HepG2 (cell line): Measurements from ENCODE around the gene HABP2. TPM values are rescaled to one million over a fixed set of nuclear protein-coding genes. Genes with fewer than 3 reads are reported as not detected.

Experiments
- BRD4 ChIP-seq: sonication (generic); formaldehyde crosslinking; IDR thresholded peaks from 2 replicates; pipeline ENCODE4 v1.4.0; 2020; ENCODE audit warnings: missing genetic modification reagents
- CHD2 ChIP-seq: IDR thresholded peaks from 2 replicates; pipeline ENCODE4 v1.6.1; 2011; ENCODE audit warnings: low read depth, low read length, improper control_type of control experiment
- HOXA9 ChIP-seq: sonication (generic); formaldehyde crosslinking; IDR thresholded peaks from 2 replicates; pipeline ENCODE4 v1.8.1; 2022; ENCODE audit warnings: missing genetic modification reagents, mild to moderate bottlenecking, moderate library complexity, borderline replicate concordance
- MZF1 ChIP-seq: sonication (generic); formaldehyde crosslinking; IDR thresholded peaks from 2 replicates; pipeline ENCODE4 v1.8.1; 2023; ENCODE audit warnings: mild to moderate bottlenecking, missing genetic modification reagents, borderline replicate concordance
- REL ChIP-seq: sonication (generic); formaldehyde crosslinking; conservative IDR thresholded peaks from 2 replicates; pipeline ENCODE4 v1.8.0; 2022; ENCODE audit warnings: mild to moderate bottlenecking, missing genetic modification reagents, moderate library complexity
- polyA plus RNA-seq, 8 experiments: library from polyadenylated mRNA; depleted of rRNA in 3 of 8; stranded (reverse) in 7 of 8; unstranded in 1 of 8; fragments of >200 nt; fragmentation: Illumina TruSeq in 4 of 8; extraction: Trizol in 4 of 8; gene quantifications; 2 replicates each; pipeline versions ENCODE4 v1.2.1 to v1.2.3, GENCODE V29; 2011 to 2016; ENCODE audit warnings: low read depth in 4 of 8, missing spikeins in 1 of 8, mixed read lengths in 1 of 8; ENCODE audit not compliant: insufficient read depth in 1 of 8
- total RNA-seq, 5 experiments: library from RNA; depleted of rRNA; stranded (reverse); fragments of >200 nt; fragmentation: Illumina TruSeq; extraction: Trizol; gene quantifications; 2 replicates each; pipeline ENCODE4 v1.2.3, GENCODE V29; 2016; ENCODE audit warnings: low read depth in 1 of 5
- TF ChIP-seq, protein P1 (sequence below), 2 experiments: fragments of 450-650 bp in 1 of 2; sonication (generic) in 1 of 2; formaldehyde crosslinking in 1 of 2; IDR thresholded peaks; 2 replicates each; pipeline versions ENCODE4 v1.6.1 to v1.8.0; 2016 to 2022; ENCODE audit warnings: antibody characterized with exemption in 1 of 2, mild to moderate bottlenecking in 1 of 2, missing genetic modification reagents in 1 of 2
- TF ChIP-seq, protein P2 (sequence below): sonication (generic); formaldehyde crosslinking; IDR thresholded peaks from 2 replicates; pipeline ENCODE4 v1.5.0; 2020; ENCODE audit warnings: mild to moderate bottlenecking, low read depth, missing genetic modification reagents, borderline replicate concordance
- TF ChIP-seq, protein P3 (sequence below): IDR thresholded peaks from 2 replicates; pipeline ENCODE4 v1.6.1; 2016; ENCODE audit warnings: low read depth

HABP2 gene
- total and polyA plus RNA-seq, 2 of the 13 experiments (the other 11 are each of a cell fraction or from before 2014, with no cell fraction given), result 0.12 to 0.13 TPM

DNA sequence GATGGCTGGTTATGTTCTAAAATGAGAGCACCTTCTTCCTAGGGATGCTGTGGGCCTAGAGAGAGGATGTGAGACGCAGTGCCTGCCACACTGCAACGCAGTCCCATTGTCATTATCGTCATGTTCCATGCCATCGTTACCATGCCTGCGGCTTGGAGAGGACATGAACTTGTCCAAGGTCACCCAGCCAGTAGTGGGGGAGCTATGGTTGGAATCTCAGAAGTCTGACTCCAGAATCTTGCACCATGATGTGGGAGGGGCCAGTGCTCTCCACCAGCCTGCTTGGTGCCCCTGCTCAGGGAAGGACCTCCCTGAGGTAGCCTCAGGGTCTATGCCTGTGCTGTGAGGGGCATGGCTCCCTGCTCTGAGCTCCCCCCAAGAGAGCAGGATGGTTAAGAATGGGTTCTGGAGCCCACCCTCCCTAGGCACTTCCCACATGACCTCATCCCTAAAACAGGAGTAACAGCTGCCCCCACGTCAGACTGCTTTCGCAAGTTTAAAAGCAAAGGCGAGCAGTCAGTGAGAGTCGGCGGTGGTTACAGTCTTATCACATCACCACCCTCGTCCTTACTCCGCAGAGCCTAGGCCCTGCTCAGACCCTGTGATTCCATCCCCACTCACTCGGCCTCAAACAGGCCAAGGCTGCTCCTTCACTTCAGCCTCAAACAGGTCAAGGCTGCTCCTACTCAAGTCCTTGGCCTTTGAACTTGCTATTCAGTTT, 50.4 kb downstream of the HABP2 start (continued):
- TF ChIP-seq CHD2, result no peak
- TF ChIP-seq, protein P1, sequence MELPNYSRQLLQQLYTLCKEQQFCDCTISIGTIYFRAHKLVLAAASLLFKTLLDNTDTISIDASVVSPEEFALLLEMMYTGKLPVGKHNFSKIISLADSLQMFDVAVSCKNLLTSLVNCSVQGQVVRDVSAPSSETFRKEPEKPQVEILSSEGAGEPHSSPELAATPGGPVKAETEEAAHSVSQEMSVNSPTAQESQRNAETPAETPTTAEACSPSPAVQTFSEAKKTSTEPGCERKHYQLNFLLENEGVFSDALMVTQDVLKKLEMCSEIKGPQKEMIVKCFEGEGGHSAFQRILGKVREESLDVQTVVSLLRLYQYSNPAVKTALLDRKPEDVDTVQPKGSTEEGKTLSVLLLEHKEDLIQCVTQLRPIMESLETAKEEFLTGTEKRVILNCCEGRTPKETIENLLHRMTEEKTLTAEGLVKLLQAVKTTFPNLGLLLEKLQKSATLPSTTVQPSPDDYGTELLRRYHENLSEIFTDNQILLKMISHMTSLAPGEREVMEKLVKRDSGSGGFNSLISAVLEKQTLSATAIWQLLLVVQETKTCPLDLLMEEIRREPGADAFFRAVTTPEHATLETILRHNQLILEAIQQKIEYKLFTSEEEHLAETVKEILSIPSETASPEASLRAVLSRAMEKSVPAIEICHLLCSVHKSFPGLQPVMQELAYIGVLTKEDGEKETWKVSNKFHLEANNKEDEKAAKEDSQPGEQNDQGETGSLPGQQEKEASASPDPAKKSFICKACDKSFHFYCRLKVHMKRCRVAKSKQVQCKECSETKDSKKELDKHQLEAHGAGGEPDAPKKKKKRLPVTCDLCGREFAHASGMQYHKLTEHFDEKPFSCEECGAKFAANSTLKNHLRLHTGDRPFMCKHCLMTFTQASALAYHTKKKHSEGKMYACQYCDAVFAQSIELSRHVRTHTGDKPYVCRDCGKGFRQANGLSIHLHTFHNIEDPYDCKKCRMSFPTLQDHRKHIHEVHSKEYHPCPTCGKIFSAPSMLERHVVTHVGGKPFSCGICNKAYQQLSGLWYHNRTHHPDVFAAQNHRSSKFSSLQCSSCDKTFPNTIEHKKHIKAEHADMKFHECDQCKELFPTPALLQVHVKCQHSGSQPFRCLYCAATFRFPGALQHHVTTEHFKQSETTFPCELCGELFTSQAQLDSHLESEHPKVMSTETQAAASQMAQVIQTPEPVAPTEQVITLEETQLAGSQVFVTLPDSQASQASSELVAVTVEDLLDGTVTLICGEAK (IDR thresholded peaks at IDR 0.05), result no peak
- TF ChIP-seq, protein P1 (CRISPR knock-in tag; IDR thresholded peaks at IDR 0.05), result no peak
- TF ChIP-seq MZF1, result no peak
- no peak for TF ChIP-seq BRD4 (CRISPR knock-in tag)
- TF ChIP-seq HOXA9 (CRISPR knock-in tag), result no peak
- no peak for TF ChIP-seq REL (CRISPR knock-in tag)
- TF ChIP-seq, protein P2, sequence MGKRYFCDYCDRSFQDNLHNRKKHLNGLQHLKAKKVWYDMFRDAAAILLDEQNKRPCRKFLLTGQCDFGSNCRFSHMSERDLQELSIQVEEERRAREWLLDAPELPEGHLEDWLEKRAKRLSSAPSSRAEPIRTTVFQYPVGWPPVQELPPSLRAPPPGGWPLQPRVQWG (CRISPR knock-in tag), result no peak
- TF ChIP-seq, protein P3, sequence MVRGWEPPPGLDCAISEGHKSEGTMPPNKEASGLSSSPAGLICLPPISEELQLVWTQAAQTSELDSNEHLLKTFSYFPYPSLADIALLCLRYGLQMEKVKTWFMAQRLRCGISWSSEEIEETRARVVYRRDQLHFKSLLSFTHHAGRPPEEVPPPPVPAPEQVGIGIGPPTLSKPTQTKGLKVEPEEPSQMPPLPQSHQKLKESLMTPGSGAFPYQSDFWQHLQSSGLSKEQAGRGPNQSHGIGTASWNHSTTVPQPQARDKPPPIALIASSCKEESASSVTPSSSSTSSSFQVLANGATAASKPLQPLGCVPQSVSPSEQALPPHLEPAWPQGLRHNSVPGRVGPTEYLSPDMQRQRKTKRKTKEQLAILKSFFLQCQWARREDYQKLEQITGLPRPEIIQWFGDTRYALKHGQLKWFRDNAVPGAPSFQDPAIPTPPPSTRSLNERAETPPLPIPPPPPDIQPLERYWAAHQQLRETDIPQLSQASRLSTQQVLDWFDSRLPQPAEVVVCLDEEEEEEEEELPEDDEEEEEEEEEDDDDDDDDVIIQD (CRISPR knock-in tag), result no peak
- TF ChIP-seq, all 625 proteins: peak for 0
